GM18868 (cell line): ENCODE results near the gene PYCR2.

ENCODE experiments used
- ATAC-seq: cut with Tn5 transposase; IDR thresholded peaks from one replicate; pipeline ENCODE4 v1.9.1; 2021; ENCODE audit warnings: mild to moderate bottlenecking, moderate library complexity; ENCODE audit not compliant: unreplicated experiment

PYCR2 gene

GRCh38 chr1:225879521-225880221, 44.4 kb downstream of the PYCR2 start:
- peak; percentile 29 for ATAC-seq

GRCh38 chr1:225878282-225878681, 45.8 kb downstream of the PYCR2 start:
- ATAC-seq = no peak

- ATAC-seq = no peak
Measured at GRCh38 chr1:225877580-225877979, 46.5 kb downstream of the PYCR2 start.

DNA sequence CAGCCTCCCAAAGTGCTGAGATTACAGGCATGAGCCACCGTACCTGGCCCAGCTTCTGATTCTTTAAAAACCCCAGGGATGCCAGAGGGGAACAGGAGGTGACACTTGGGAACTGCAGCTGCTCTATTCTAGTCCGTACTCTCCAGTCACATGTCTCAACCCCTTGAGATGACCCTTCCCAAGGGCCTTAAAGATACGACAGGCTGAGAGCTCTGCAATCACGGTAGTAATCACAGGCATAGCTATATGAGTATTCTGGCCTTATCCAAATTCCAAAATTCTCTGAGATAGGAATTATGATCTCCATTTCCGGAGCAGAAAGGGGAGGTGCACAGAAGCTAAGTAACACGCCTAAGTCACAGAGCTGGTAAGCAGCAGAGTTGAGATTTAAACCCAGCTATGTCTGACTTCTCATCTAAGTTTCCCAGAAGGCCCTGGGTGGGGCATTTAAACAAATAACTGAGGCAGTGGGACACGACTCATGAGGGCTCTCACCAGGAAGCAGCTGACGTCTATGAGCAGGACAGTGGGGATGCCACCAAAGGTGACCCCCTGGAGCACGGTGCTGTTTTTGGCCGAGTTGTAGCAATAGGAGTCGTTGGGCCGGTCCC, 47.0 kb downstream of the PYCR2 start:
- ATAC-seq = no peak

- no peak for ATAC-seq
Measured at GRCh38 chr1:225875044-225875815, 48.8 kb downstream of the PYCR2 start.

- ATAC-seq = no peak
Measured at GRCh38 chr1:225874431-225874830, 49.6 kb downstream of the PYCR2 start.

- no peak for ATAC-seq
Measured at GRCh38 chr1:225873281-225873850, 50.7 kb downstream of the PYCR2 start.

DNA sequence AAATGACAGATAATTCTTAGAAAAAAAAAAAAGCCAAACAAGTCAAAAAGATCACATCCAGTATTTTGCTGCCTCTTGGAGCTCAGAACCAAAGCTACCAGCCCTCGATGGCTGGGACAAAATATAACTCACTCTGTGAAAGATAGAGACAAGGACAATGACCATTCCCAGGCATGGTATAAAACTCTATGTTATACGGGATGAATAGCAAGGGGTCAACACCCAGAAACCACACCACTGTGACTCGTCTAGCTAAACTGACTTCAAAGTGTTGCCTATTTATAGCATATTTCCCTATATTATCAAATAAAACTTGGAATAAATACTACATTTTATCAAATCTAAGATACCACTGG, 52.0 kb downstream of the PYCR2 start:
- no peak for ATAC-seq

- ATAC-seq = no peak
Measured at GRCh38 chr1:225871359-225872074, 52.5 kb downstream of the PYCR2 start.

GRCh38 chr1:225870911-225871310, 53.1 kb downstream of the PYCR2 start:
- ATAC-seq = no peak
